ENCODE measurements around the gene TMEM63A.
"Not testable (repeated sequence)": the region's sequence is repeated elsewhere in the genome, so short reads cannot be mapped to it uniquely, and the experiment has no call there.

The TMEM63A gene

DNA sequence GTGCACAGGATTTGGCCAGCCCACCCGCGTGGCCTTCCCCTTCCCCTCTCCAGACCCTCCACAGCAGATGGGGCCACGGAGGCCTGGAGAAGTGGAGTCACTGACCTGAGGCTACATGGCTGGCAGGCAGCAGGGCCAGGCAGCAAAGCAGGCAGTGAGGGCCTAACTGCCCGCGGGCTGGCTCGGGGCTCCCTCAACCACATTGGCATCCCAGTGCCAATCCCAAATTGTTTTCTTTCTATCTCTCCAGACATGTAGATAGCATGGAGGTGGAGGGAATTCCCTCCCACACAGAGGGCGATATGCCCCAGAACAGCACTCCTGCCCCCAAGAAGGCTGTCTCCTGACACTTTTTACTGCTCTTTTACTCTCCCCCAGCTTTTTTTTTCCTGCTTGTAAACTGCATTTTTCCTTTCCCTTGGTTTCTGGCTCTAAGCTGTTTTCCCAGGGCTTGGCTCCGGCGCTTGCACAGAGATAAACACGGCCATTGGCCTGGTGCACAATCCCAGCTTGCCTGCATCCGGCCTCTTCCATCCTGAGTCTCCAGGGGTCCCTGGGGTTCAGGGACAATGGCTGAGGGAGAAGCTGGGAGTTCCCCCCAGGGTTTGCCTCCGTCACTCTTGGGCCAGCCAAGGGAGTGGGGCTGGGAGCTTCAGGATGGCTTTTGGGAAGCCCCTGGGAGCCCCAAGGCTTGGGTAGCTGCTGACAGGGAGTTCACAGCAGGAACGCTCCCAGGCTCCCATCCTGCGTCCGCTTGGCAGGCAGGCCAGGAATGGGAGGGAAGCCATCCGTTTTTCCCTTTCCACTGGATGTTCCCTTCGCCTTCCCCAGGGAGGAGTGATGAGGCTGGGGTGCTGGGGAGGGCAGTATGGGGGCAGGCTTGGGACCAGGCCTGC is 65.3 kb downstream of the TMEM63A start:
- DNase-seq = no peak

DNA sequence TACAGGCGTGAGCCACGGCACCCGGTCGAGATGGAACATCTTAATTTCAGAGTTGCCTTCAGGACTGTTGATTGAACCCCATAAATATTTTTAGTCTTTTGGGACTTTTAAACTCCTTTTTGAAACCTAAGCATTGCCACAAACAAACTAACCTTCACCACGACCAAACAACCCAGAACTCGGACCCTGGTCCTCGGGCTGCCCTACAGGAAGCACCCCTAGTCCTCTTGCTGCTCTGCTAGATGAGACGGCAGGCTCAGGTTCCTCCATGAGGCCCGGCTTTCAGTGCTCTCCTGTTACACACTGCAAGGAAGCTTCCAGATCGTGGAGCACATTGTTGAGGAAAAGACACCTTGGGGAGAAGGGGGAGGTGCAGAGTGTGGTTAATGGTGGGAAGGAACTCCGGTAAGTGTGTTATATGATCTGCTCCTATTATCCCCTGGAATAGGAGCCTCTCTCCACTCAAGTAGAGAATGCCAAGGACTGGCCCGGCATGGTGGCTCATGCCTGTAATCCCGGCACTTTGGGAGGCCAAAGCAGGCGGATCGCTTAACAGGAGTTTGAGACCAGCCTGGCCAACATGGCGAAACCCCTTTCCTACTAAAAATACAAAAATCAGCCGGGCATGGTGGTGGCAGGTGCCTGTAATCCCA is 66.5 kb downstream of the TMEM63A start:
- DNase-seq = no peak

DNA sequence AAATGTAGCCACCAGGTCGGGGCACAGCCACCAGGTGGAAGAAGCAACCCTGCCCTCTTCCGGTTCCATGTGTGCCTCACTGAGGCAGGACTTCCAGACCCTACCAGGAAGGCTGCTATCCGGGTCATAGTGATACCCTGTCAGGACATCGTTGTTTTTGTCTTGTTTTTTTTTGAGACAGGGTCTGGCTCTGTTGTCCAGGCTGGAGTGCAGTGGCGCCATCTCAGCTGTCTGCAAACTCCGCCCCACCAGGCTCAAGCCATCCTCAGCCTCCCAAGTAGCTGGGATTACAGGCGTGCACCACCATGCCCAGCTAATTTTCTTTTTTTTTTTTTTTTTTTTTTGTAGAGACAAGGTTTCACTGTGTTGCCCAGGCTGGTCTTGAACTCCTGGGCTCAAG is 67.1 kb downstream of the TMEM63A start:
- DNase-seq = not testable (repeated sequence)

DNA sequence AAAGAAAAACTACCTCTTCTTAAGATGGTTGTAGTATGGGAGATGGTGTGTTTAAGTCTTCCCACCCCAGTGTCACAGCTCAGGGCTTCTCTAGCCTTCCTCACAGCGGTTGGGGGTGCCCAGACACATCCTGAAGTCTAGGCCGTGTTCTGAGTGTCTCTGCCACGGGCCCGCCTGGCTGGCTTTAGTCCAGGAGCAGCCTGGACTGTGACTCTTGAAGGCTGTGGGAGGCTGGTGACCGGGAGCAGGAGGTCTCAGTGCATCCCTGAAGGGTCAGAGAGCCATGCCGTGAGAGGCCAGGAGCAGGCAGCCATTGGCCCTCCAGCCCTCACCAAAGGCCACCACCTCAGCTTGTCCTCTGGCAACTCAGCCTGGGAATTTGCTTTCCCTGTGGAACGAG is 67.8 kb downstream of the TMEM63A start:
- no peak for DNase-seq

DNA sequence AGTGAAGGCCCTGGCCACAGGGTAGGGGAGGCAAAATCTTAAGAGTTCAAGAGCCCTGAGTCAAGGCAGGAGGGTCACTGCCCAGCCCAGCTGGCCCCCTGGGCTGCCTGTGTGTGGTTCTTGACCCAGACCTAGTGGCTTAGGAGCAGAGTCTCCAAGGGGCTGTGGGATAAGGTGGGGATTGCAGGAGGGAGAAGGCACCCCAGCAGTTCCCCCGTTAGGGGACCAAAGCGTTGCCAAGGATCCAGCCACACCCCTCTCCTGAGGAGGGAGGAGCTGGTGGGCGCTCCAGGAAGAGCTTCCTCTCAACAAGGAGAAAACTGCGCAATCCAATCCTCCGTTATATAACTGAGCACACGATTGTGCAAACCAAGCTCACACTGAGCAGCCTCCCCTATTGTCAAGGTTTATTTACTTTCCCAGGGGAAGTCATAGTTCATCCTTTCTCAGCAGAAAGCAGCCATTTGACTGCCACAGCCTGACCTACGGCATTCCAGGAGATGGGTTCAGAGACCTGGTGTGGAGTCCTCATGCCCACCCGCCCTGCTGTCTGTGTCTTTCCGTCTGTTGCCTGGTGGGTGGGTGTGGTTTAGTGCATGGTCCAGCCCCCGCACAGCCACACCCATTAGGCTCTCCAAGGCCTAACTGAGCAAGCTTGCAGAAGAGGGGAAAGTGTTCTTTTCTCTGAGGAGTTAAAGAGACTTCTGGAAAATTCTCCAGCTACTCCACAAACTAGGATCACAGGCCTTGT is 68.8 kb downstream of the TMEM63A start:
- no peak for DNase-seq

DNA sequence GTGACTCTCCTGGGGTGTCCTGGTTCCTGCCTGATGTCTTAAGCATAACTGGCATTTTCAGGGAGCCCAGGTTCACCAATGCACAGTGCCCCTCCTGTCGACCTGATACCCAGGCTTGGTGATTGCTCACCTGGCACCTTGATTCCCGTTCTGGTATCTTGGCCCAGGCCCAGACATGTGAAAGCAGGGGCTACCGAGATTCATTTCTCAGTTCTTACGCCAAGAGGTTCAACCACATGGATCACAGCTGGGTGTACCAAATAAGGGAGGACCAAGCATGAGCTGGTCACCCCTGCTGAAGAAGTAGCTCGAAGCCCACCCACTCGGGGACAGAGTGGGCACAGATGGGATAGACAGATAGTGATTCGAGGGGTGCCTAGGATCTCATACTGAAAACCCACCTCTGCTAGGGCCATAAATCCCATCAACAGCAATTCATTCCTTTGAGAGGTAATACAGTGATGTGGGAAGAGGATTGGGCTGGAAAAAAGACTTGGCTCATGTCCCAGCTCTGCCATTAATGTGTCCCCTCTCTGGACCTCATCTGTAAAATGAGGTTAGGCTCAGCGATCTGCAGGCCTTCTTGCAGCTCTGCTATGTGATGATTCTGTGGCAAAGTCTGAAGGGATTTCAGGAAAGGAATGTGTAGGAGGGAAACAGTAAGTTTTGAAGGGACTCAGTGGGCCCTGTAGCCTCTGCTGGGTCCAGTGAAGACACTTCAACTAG is 69.5 kb downstream of the TMEM63A start:
- DNase-seq = no peak

DNA sequence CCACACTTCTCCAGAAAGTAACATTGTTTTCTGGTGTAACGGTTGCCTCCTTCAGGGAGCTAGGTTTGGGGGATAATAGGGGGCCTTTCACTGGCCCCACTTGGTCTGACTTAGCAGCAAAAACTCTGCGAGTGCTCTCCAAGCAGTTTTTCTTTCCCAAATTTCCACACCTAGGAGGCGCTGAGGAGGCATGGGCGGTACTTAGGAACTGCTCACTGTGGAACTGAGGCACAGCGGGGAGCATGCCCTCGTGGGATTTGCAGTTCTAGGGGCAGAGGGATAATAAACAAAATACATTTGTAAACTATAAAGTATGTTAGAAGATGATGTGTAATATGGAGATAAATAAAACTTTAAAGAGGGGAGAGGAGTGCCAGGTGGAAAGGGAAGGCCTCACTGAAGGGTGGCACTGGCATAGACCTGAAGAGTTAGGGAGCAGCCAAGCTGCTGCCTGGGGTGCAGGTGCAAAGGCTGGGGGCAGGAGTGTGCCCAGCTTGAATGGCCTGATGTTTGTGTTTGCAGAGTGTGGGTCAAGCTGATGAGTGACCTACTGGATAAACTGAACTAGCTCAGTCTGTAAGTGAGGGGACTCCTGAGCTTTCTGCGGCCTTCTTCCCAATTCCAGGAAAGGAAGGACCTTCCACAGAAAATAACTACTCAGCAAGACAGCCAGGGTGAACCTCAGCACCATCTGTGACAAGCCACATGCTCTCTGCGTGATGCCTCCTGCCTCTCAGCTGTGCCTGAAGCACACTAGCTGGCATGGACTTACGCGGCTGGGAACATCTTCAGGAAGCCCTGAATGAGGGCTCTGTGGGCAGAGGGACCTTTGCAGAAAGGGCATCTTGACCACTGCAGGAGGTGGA is 70.3 kb downstream of the TMEM63A start:
- no peak for DNase-seq

DNA sequence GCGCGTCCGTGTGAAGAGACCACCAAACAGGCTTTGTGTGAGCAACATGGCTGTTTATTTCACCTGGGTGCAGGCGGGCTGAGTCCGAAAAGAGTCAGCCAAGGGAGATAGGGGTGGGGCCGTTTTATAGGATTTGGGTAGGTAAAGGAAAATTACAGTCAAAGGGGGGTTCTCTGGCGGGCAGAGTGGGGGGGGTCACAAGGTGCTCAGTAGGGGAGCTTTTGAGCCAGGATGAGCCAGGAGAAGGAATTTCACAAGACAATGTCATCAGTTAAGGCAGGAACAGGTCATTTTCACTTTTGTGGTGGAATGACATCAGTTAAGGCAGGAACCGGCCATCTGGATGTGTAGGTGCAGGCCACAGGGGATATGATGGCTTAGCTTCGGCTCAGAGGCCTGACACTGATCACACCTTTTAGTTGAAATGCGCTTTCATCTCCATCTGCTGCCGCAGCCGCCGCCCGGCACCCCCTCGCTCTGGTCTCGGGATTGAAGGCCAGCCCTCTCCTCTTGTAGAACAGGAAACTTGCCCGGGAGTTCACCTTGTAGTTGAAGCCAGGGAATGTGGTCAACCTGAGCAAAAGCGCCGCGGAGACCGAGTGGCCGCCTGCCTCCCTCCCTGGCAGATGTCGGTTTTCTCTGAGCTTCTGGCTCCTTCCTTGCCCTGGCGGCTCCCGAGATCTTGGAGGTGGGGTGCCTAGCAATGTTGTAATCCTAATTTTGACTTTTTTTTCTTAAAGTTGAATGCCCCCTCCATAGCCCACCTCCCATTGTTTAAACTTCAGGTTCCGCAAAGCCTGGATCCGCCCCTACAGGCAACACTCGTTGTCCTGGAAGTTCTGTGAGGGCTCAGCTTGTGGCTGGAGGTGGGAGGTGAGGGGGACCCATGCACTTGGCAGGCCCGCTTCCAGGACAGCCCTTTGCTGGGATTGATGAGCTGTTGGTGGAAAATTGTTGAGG is 71.3 kb downstream of the TMEM63A start:
- not testable (repeated sequence) for DNase-seq

DNA sequence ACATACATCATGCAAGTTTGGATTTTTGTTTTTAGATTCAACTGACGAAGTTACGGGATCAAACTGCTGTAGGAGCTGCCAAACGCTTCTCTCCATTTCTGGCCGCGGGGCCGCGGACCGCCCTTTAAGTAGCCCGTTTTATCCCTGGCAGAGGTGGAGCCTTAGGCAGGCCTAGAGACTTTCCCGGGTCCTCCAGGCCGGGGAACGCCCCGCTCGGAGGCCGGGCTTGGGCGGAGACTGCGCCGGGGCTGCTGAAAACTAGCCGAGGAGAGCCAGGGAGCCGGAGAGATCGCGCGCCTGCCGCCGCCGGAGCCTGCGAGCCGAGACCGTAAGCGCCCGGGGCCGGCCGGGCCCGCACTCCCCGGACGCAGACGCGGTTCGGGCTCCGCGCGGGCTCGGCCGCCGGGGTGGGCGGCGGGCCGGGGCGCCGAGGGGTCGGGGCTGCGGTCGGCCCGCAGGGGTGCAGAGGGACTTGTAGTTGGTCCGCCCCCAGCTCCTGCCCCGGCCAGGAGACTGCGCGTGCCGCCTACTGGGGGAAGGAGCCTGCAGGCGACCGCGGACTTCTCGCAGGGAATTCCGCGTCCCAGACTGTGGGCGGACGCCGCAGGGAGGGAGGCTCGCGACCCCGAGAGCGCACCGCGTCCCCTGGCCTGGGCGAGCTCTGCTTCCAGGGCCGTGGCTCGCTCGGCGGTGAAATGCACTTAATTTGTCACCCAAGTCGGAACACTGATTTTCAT is 72.2 kb downstream of the TMEM63A start, which contains the start of gene EPHX1:
TSS of gene EPHX1 (plus strand) at position 283 of the 737 bp plus-strand sequence. CDS start 18,606 bp downstream, outside the sequence.
- DNase-seq = peak; percentile 87

DNA sequence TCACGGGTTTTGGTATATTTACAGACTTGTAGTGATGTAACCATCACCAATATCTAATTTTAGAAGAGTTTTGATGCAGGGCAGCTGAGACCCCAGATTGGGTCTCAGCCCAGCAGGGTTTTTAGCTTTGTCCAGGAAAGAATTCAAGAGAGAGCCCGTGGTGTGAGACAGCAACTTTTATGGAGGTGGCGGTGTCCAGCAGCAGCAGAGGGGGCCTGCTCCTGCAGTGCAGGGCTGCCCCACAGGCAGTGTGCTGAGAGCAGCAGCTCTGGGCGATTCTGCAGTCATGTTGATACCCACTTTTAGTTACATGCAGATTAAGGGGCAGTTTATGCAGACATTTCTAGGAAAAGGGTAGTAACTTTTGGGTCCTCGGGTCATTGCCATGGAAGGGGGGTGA is 74.0 kb downstream of the TMEM63A start:
- DNase-seq = no peak

DNA sequence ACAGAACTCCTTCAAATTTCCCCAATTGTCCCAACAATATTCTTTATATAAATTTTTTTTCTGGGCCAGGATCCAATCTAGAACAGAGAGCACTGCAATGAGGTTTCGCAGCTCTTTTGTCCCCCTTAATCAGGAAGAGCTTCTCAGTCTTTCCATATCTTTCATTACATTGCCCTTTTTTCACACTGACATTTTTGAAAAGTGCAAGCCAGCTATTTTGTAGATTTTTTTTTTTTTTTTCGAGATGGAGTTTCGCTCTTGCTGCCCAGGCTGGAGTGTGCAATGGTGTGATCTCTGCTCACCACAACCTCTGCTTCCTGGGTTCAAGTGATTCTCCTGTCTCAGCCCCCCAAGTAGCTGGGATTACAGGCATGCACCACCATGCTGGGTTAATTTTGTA is 75.4 kb downstream of the TMEM63A start:
- not testable (repeated sequence) for DNase-seq

DNA sequence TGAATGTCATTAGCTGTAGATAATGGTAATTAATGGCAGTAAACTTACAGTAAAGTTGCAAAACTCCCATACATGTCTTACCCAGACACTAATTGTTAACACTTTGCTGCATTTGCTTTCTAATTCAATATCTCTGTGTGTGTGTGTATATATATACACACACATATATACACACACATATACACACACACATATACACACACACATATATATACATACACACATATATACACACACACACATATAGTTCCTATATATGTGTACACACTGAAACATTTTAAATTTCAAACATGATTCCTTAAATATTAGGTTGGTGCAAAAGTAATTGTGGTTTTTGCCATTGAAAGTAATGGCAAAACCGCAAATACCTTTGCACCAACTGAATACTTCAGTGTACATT is 75.9 kb downstream of the TMEM63A start:
- DNase-seq = no peak

DNA sequence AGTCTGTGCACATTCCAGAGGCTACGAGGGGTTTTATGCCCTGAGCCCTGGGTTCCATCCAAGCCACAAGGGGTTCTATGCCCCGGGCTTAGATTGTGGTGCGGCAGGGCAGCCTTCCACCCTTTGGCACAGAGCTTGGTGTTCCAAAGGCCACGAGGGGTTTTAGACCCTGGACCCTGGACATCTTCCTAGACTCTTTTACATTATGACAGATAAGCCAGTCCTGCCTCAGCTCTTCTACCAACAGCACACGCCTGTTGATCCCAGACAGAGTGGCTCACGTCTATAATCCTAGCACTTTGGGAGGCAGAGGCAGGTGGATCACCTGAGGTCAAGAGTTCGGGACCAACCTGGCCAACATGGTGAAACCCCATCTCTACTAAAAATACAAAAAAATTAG is 81.0 kb downstream of the TMEM63A start:
- not testable (repeated sequence) for DNase-seq

DNA sequence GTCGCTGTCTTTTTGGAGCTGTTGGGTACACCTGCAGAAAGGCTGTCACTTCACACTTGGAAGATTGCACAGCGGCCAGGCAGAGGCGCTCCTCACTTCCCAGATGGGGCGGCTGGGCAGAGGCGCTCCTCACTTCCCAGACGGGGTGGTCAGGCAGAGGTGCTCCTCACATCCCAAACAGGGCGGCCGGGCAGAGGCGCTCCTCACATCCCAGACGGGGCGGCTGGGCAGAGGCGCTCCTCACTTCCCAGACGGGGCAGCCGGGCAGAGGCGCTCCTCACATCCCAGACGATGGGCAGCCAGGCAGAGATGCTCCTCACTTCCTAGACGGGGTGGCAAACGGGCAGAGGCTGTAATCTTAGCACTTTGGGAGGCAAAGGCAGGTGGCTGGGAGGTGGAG is 86.1 kb downstream of the TMEM63A start:
- DNase-seq = not testable (repeated sequence)

All from activated effector memory CD4-positive, alpha-beta T cell treated with anti-CD3 and anti-CD28 coated beads, Interleukin-2, amount 50 U/mL, for 16 hours (primary cell).